HG02938 (cell line): Measurements from ENCODE around the gene TSTD2.
"Not testable (repeated sequence)": the region's sequence is repeated elsewhere in the genome, so short reads cannot be mapped to it uniquely, and the experiment has no call there.

Experiments used
- ATAC-seq: cut with Tn5 transposase; IDR thresholded peaks from one replicate; pipeline ENCODE4 v1.9.1; 2021; ENCODE audit warnings: mild to moderate bottlenecking, moderate library complexity; ENCODE audit not compliant: unreplicated experiment

The TSTD2 gene

DNA sequence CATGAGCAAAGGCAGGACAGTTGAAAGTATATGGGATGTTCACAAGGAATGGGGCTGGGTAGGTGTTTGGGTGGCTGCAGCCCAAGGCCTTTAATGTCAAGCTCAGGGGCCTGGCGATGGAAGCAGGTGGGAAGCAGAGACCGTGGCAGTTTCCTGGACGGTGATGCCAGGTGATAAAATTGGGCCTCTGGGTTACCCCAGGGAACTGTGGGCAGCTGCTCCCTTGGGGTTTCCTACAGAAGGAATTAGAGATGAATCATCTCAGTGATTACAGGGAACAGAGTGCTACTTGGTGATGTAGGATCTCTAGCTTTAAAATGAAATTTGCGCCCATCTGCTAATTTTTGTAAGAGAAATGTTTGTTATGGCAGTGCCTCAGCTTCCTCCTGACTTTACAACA, 39.2 kb downstream of the TSTD2 start:
- ATAC-seq: no peak

DNA sequence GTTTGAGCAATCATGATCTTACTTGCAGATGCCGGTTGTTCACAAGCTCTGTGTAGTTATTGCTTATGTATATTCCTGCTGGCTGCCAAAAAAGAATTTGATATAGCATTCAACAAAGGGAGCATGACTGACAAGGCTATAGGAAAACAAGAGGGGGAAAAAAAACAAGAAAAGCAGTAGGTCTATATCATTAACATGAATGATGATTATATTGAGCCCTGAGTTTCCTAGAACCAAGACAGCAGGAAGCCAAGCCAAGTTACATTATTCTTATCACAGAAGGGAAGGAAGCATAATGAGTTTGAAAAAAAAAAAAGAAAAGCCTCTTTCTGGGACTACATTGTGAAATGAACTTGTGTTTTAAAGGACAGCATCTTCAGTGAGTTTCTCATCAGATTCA, 41.0 kb downstream of the TSTD2 start:
- ATAC-seq: no peak

GRCh38 chr9:97591535-97591934, 41.6 kb downstream of the TSTD2 start:
- no peak for ATAC-seq

DNA sequence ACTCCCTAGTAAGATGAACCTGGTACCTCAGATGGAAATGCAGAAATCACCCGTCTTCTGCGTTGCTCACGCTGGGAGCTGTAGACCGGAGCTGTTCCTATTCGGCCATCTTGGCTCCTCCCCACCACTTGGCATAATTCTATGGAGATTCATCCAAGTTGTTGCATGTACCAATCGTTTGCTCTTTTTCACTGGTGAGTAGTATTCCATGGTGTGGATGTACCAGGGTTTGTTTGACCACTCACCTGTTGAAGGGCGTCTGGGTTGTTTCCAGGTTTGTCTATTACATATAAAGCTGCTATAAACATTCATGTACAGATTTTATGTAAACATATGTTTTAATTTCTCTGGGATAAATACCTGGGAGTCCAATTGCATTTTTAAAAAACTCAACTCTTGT, 46.3 kb downstream of the TSTD2 start:
- ATAC-seq: not testable (repeated sequence)

GRCh38 chr9:97584778-97585177, 48.4 kb downstream of the TSTD2 start:
- not testable (repeated sequence) for ATAC-seq

DNA sequence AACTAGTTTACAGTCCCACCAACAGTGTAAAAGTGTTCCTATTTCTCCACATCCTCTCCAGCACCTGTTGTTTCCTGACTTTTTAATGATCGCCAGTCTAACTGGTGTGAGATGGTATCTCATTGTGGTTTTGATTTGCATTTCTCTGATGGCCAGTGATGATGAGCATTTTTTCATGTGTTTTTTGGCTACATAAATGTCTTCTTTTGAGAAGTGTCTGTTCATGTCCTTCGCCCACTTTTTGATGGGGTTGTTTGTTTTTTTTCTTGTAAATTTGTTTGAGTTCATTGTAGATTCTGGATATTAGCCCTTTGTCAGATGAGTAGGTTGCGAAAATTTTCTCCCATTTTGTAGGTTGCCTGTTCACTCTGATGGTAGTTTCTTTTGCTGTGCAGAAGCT, 51.6 kb downstream of the TSTD2 start:
- not testable (repeated sequence) for ATAC-seq

- ATAC-seq: no peak
Measured at GRCh38 chr9:97579914-97580313, 53.3 kb downstream of the TSTD2 start.

DNA sequence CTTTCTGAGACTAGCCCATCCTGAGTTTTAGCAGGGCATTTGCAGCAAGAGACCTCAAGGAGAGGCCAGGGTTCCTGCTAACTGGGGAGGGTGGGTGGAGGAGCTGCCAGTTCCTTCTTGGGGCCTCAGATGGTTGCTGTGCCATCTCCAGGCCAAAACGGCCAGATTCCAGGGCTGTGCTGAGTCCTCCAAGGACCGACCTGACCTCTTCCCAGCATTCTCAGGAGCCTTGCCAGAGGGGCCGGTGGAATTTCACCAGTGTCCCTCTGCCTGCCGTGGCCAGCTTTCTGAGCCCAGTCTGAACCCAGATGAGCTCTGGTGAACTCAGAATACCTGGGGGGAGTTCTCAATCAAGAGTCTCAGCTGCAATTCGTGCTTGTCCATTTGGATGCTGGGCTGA, 54.3 kb downstream of the TSTD2 start:
- ATAC-seq: no peak

DNA sequence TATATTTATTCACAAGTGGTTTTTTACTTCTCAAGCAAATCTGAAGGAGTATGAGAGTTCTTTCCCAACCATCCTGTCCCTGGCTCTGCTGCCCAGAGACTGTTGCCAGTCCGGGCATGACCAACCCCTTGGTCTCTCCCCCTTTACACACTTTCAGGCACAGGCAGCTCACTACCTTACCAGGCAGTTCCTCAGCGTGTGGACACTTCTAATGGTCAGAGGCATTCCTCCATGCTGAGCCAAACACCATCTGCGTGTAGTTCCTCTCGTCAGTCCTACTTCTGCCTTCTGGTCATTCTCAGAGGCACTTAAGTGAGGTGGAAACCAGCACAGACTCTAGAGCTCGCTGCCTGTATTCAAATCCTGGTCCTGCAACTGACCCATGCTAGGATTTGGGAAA, 56.1 kb downstream of the TSTD2 start:
- no peak for ATAC-seq

DNA sequence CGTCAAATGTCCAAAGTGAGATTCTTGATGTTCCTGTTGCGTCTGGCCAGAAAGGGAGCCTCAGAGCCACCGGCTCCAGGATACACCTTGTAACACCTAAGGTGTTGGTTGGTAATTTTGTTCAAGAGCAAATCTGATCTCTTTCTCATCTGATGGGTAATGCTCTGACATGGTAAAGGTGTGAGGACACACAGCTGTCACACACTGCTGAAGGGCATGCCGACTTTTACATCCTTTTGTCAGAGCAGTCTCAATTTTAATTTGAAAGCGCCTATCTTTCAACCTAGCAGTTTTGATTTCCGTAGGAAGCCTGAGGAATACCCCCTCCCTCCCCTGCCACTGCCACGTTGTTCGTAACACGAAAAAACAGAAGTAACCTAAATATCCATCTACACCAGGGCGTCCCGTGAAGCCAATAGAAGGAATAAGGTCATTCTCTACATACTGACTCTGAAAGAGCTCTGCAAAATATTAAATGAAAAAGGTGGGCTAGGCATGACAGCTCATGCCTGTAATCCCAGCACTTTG, 57.4 kb downstream of the TSTD2 start:
- ATAC-seq: no peak

DNA sequence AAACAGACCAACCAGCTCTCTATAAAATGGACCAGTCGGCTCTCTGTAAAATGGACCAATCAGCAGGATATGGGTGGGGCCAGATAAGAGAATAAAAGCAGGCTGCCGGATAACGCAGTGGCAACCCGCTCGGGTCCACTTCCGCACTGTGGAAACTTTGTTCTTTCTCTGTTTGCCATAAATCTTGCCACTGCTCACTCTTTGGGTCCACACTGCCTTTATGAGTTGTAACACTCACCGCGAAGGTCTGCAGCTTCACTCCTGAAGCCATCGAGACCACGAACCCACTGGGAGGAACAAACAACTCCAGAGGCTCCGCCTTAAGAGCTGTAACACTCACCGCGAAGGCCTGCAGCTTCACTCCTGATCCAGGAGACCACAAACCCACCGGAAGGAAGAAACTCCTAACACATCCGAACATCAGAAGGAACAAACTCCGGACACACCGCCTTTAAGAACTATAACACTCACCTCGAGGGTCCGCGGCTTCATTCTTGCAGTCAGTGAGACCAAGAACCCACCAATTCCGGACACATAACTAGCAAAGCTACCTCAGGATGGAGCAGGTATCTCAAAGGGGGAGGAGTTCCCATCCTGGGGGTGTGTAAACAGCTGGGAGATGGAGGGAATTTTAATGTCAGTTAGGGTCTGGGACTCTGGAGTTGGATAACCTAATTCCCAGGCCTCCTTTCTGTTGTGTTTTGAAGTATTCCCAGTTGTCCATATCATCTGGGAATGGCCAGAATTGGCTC, 58.1 kb downstream of the TSTD2 start:
- not testable (repeated sequence) for ATAC-seq

DNA sequence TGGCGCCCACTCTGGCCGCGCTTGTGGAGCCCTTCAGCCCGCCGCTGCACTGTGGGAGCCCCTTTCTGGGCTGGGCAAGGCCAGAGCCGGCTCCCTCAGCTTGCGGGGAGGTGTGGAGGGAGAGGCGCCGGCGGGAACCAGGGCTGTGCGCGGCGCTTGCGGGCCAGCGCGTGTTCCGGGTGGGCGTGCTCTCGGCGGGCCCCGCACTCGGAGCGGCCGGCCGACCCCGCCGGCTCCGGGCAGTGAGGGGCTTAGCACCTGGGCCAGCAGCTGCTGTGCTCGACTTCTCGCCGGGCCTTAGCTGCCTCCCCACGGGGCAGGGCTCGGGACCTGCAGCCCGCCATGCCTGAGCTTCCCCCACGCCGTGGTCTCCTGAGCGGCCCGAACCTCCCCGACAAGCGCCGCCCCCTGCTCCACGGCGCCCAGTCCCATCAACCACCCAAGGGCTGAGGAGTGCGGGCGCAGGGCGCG, 59.0 kb downstream of the TSTD2 start:
- not testable (repeated sequence) for ATAC-seq

DNA sequence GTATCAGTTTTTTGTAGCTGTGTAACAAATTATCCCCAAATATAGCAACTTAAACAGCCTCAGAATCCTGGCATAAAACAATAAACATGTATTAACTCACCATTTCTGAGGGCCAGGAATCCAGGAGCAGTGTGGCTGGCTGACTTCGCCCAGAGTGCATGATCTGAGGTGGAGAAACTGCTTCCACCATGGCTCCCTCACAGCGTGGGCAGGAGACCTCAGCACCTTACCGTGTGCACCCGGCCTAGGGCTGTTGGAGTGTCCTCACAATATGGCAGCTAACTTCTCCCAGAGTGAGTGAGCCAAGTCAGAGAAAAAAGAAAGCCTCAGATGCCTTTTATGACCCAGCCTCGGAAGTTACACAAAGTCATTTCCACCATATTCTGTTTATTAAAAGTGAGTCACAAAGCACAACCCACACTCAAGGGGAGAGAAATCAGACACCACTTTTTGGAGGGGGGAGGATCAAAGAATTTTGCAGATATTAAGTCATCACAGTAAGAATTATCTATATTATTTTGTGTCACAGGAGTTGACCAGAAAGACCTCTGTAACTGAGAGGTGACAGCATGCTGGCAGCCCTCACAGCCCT, 59.6 kb downstream of the TSTD2 start:
- no peak for ATAC-seq

- no peak for ATAC-seq
Measured at GRCh38 chr9:97572892-97573365, 60.2 kb downstream of the TSTD2 start.

DNA sequence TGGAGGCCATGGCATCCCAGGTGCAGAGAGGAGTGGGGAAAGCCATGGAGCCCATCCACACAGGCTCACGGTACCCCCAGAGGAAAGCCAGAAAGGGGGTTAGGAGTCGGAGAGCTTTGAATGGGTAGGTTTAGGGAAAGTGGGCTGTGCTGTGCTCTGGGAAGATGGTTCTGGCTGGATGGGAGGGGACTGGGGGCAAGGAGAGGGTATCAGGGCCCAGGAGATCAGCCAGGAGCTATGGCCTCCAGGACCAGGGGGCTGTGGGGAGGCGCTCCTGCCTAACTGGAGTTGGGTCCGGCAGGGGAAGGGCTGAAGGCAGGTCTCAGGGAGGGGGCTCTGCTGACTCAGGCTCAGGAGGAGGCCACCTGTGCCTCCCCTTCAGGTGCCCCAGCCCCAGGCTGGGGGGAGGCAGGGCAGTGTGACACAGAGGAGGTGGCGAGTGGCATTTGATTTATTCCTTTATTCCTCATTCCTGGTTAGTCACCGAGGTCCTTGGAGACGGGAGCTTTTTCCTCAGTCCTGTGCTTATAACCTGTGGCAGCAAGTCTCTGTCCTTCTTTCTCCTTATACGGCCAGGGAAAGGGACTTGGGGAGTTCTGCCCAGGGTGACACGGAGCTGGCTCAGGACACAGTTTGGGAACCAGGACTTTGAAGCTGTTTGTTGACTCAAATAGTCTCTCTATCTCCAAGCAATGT, 60.8 kb downstream of the TSTD2 start:
- no peak for ATAC-seq

GRCh38 chr9:97571664-97572063, 61.5 kb downstream of the TSTD2 start:
- ATAC-seq: no peak

GRCh38 chr9:97570899-97571298, 62.3 kb downstream of the TSTD2 start:
- no peak for ATAC-seq

DNA sequence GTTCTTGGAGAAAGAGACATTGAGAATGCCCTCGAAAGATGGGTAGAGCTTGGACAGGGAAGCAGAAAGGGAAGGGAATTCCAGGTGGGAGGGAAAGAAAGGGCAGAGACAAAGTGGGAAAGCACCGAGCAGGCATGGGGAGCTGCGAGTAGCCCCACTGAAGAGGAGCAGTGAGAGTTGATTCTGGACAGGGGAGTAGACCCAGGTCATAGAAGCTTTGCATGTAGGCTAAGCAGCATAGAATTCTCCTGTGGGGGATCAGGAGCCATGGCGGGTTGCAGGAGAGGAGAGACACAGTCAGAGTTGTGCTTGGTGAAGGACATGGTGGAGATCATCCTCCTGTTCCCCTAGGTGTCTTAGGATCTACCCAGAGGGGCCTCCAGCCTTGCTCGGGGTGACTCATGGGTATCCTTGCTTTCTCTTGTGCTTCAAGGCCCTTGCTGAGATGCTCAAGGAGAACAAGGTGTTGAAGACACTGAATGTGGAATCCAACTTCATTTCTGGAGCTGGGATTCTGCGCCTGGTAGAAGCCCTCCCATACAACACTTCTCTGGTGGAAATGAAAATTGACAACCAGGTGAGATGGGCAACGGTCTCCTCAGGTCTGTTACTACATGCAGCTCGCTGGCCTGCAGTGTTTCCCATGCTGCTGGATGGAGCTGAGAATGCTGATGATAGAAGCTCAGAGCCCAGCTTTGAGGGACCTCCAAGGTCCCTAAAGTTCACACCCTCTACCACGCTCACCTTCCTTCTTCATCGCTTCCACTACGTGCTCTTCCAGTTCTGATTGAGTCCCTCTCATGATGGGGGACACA, 64.5 kb downstream of the TSTD2 start:
- no peak for ATAC-seq

- no peak for ATAC-seq
Measured at GRCh38 chr9:97567894-97568202, 65.3 kb downstream of the TSTD2 start.

GRCh38 chr9:97567182-97567893, 65.8 kb downstream of the TSTD2 start:
- no peak for ATAC-seq
